ENCODE data around the gene KRTAP9-7.

DNA sequence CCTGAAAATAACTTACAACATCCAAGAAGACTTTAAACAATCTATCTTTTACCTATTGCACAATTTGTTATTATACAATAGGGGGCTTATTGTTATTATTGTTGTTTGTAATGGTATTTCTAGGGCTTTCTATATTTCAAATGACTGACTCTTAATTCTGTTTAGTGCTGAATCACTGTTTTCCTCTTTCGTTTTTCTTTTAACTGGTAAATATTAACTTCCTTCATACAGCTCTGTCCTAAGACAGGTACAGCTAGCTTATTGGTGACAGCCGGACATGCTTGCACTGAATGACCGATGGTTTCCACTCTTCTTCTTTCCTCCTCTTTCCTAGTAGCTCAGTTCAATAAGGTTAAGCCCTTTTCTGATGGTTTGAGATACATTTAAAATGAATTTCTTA is 11.6 kb downstream of the KRTAP9-7 start:
- TF ChIP-seq, protein P1, sequence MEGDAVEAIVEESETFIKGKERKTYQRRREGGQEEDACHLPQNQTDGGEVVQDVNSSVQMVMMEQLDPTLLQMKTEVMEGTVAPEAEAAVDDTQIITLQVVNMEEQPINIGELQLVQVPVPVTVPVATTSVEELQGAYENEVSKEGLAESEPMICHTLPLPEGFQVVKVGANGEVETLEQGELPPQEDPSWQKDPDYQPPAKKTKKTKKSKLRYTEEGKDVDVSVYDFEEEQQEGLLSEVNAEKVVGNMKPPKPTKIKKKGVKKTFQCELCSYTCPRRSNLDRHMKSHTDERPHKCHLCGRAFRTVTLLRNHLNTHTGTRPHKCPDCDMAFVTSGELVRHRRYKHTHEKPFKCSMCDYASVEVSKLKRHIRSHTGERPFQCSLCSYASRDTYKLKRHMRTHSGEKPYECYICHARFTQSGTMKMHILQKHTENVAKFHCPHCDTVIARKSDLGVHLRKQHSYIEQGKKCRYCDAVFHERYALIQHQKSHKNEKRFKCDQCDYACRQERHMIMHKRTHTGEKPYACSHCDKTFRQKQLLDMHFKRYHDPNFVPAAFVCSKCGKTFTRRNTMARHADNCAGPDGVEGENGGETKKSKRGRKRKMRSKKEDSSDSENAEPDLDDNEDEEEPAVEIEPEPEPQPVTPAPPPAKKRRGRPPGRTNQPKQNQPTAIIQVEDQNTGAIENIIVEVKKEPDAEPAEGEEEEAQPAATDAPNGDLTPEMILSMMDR (conservative IDR thresholded peaks at IDR 0.05), result no peak
- TF ChIP-seq EZH2 (IDR thresholded peaks at IDR 0.05; ENCODE audit: low read depth), result no peak

Measured in PC-9 (cell line).